ENCODE results near the gene AVPR2.

Gene AVPR2

DNA sequence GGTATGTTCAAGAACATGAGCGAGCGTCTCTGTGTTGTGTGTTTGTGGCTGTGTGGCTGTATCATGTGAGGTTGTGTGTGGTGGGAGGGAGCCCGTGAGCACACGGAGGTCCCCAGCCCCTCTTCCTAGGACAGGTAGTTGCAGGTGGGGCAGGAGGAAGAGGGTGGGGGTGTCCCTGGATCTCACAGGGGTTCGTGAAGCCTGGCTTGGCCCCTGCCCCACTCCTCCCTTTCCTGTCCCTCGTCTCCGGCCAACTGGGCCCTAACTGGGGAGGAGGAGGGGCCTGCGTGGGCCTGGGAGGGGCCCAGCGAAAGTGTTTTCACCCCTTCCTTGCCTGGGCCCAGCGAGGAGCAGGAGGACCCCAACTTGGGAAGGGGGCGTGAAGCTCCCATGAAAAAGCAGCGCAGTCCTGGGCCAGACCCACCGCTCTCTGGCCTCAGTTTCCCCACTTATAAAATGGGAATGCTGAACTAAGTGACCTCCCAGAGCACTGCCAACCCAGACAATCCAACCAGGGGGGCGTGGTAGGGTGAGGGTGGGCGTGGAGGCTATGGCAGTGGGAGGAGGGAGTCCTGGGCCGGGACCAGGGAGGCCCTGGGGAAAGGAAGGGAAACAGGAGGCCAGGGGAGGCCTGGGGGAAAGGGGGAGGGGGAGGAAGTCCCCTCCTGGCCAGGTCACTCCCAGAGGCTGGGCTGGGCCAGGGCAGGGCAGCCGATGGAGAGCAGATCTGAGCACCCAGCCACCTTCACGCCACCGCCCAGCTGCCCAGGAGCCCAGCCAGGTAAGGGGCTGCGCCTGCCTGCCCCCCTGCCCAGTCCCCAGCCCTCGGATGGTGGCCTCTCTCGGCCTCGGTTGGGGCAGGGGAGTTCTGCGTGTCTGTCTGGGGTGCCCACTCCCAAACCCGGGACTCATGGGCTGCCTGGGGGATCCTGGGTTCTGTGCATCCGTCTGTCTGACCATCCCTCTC is at the start of gene AVPR2:
Gene AVPR2 (plus strand): TSS at position 683 of the 967 bp plus-strand sequence. CDS start 473 bp downstream, outside the sequence.
- no peak for TF ChIP-seq EZH2 (IDR thresholded peaks at IDR 0.05; ENCODE audit: borderline replicate concordance, low read depth, low read length, severe bottlenecking)
- TF ChIP-seq, protein P1, sequence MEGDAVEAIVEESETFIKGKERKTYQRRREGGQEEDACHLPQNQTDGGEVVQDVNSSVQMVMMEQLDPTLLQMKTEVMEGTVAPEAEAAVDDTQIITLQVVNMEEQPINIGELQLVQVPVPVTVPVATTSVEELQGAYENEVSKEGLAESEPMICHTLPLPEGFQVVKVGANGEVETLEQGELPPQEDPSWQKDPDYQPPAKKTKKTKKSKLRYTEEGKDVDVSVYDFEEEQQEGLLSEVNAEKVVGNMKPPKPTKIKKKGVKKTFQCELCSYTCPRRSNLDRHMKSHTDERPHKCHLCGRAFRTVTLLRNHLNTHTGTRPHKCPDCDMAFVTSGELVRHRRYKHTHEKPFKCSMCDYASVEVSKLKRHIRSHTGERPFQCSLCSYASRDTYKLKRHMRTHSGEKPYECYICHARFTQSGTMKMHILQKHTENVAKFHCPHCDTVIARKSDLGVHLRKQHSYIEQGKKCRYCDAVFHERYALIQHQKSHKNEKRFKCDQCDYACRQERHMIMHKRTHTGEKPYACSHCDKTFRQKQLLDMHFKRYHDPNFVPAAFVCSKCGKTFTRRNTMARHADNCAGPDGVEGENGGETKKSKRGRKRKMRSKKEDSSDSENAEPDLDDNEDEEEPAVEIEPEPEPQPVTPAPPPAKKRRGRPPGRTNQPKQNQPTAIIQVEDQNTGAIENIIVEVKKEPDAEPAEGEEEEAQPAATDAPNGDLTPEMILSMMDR (IDR thresholded peaks at IDR 0.05; ENCODE audit: borderline replicate concordance, extremely low read depth, low read length, poor library complexity, severe bottlenecking): no peak
- DNase-seq (peak; percentile 15), ATAC-seq (ENCODE audit: insufficient read depth, low read depth) (peak; percentile 4; the same call in 1 of the 3 replicates)
- no peaks in the 10 kb centered on the region for H3K79me2 ChIP-seq (ENCODE audit: insufficient read depth, low read length)
- H3K27ac ChIP-seq (ENCODE audit: low read length): no peak within 1 kb of the TSS
- no peak within 1 kb of the TSS for H2AFZ ChIP-seq (ENCODE audit: low read depth, low read length)
- peaks cover 18% of the 10 kb centered on the region for H3K4me1 ChIP-seq (ENCODE audit: insufficient read depth, low read length)
- H3K9me3 ChIP-seq (ENCODE audit: insufficient read depth, low read length, severe bottlenecking): no peaks in the 10 kb centered on the region
- H3K36me3 ChIP-seq (ENCODE audit: insufficient read depth, low read length): peaks cover 18% of the 10 kb centered on the region
- no peaks in the 10 kb centered on the region for H4K20me1 ChIP-seq (ENCODE audit: insufficient read depth, low read length)
- no peak within 1 kb of the TSS for H3K4me2 ChIP-seq (ENCODE audit: insufficient read depth, low read length)
- H3K9ac ChIP-seq (ENCODE audit: low read depth, low read length): no peak within 1 kb of the TSS
- no peaks in the 10 kb centered on the region for H3K27me3 ChIP-seq (ENCODE audit: insufficient read depth, low read length, poor library complexity)
- no peak within 1 kb of the TSS for H3K4me3 ChIP-seq (ENCODE audit: low read depth in 1 of 2, low read length in 2 of 2)

DNA sequence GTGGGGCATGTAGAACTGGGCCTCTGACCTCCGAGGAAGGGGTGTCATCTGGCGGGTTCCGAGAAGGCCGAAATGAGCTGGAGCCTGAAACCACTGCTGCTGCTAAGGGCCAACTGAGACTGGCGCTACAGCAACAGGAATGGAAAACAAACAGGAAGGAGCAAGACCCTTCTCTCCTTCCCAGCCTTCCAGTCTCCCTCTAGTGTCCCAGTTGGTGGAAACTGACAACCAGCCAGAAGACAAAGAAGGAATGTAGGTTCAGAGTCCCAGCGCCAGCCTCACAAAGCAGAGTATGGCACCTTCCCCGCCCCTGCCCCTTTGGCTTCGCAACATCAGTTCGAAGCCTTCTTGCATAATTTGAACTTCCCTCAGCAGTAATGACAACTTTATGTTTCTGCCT is 49.8 kb upstream of the AVPR2 start:
- H3K27ac ChIP-seq (ENCODE audit: low read length): no peak overlapping the region
- H2AFZ ChIP-seq (ENCODE audit: low read depth, low read length): no peak overlapping the region
- H3K4me3 ChIP-seq (ENCODE audit: low read depth in 1 of 2, low read length in 2 of 2): no peak overlapping the region
- ATAC-seq (ENCODE audit: insufficient read depth, low read depth) (no peak), DNase-seq (no peak)
- no peaks in the 10 kb centered on the region for H3K27me3 ChIP-seq (ENCODE audit: insufficient read depth, low read length, poor library complexity)
- no peaks in the 10 kb centered on the region for H3K4me1 ChIP-seq (ENCODE audit: insufficient read depth, low read length)
- H4K20me1 ChIP-seq (ENCODE audit: insufficient read depth, low read length): no peaks in the 10 kb centered on the region
- H3K36me3 ChIP-seq (ENCODE audit: insufficient read depth, low read length): no peaks in the 10 kb centered on the region
- TF ChIP-seq, protein P1 (IDR thresholded peaks at IDR 0.05; ENCODE audit: borderline replicate concordance, extremely low read depth, low read length, poor library complexity, severe bottlenecking): no peak
- TF ChIP-seq EZH2 (IDR thresholded peaks at IDR 0.05; ENCODE audit: borderline replicate concordance, low read depth, low read length, severe bottlenecking): no peak
- no peaks in the 10 kb centered on the region for H3K79me2 ChIP-seq (ENCODE audit: insufficient read depth, low read length)
- no peaks in the 10 kb centered on the region for H3K9me3 ChIP-seq (ENCODE audit: insufficient read depth, low read length, severe bottlenecking)
- H3K4me2 ChIP-seq (ENCODE audit: insufficient read depth, low read length): no peak overlapping the region
- H3K9ac ChIP-seq (ENCODE audit: low read depth, low read length): no peak overlapping the region

DNA sequence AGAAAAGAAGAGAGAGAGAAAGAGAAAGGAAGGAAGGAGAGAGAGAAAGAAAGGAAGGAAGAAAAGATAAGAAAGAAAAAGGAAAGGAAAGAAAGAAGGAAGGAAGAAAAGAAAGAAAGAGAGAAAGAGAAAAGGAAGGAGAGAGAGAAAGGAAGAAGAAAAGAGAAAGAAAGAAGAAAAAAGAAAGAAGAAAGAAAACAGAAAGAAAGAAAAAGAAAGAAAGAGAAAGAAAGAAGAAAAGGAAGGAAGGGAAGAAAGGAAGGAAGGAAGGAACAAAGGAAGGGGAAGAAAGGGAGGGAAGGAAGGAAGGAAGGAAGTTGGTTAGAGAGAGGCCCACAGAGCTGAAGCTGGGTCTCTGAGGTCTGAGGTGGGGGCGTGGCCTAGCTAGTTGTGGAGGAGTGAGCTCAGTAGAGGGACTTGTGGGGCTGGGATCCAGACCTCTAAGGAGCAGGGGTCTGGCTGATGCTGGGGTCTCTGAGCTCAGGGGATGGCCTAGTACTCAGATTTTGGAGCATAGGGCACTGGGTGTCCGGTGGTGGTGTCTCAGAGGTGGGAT is 47.0 kb upstream of the AVPR2 start:
- no peak overlapping the region for H3K4me2 ChIP-seq (ENCODE audit: insufficient read depth, low read length)
- no peaks in the 10 kb centered on the region for H4K20me1 ChIP-seq (ENCODE audit: insufficient read depth, low read length)
- no peak overlapping the region for H3K27ac ChIP-seq (ENCODE audit: low read length)
- no peaks in the 10 kb centered on the region for H3K9me3 ChIP-seq (ENCODE audit: insufficient read depth, low read length, severe bottlenecking)
- no peaks in the 10 kb centered on the region for H3K27me3 ChIP-seq (ENCODE audit: insufficient read depth, low read length, poor library complexity)
- no peaks in the 10 kb centered on the region for H3K4me1 ChIP-seq (ENCODE audit: insufficient read depth, low read length)
- DNase-seq (peak; percentile 26), ATAC-seq (ENCODE audit: insufficient read depth, low read depth) (no peak)
- no peak for TF ChIP-seq EZH2 (IDR thresholded peaks at IDR 0.05; ENCODE audit: borderline replicate concordance, low read depth, low read length, severe bottlenecking)
- TF ChIP-seq, protein P1 (IDR thresholded peaks at IDR 0.05; ENCODE audit: borderline replicate concordance, extremely low read depth, low read length, poor library complexity, severe bottlenecking): no peak
- H3K4me3 ChIP-seq (ENCODE audit: low read depth in 1 of 2, low read length in 2 of 2): no peak overlapping the region
- H3K9ac ChIP-seq (ENCODE audit: low read depth, low read length): no peak overlapping the region
- no peaks in the 10 kb centered on the region for H3K79me2 ChIP-seq (ENCODE audit: insufficient read depth, low read length)
- H2AFZ ChIP-seq (ENCODE audit: low read depth, low read length): no peak overlapping the region
- no peaks in the 10 kb centered on the region for H3K36me3 ChIP-seq (ENCODE audit: insufficient read depth, low read length)

Data from DND-41 (cell line).